ENCODE data around the gene NRG3. TPM values are rescaled to one million over a fixed set of nuclear protein-coding genes. Genes with fewer than 3 reads are reported as not detected.

The NRG3 gene
- total and polyA plus RNA-seq, 2 donors (not counting 1 experiment from before 2014, with no cell fraction given), result 0.06 TPM; not detected in 1

DNA sequence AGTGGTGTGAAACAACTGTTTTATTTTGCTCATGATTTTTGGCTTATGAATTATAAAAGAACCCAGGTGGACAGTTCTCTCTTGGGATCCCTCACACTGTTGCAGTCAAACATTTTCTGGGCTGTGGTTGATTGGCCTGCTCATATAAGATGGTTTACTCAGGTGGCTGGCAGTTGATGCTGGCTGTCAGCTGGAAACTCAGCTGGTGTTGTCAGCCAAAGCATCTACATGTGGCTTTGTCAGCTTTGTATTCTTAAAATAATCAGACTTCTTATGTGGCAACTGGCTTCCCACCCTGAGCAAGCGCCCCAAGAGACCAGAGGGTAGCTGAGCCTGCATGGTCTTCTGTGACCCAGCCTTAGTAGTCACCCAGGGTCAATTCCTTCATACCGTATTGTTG lies 534.7 kb downstream of the NRG3 start:
- intact Hi-C loops (cut with micrococcal nuclease), result no loop called here
- H3K9me3 ChIP-seq (ENCODE audit: control extremely low read depth in 1 of 3, control insufficient read depth in 2 of 3, insufficient read depth in 1 of 3, low read length in 2 of 3), result no peaks in the 10 kb centered on the region
- no peak overlapping the region for H2AFZ ChIP-seq (ENCODE audit: insufficient read depth, low read depth, low read length, poor library complexity, severe bottlenecking)
- CTCF ChIA-PET, result no interaction called here
- no peaks in the 10 kb centered on the region for H3K79me2 ChIP-seq (ENCODE audit: control insufficient read depth, insufficient read depth, low read length)
- Mint-ChIP-seq H3K4me3 (no peak overlapping the region), H3K27me3 (no peaks in the 10 kb centered on the region), H3K4me1 (no peaks in the 10 kb centered on the region), H3K27ac (no peak overlapping the region), H3K9me3 (ENCODE audit: insufficient read depth) (peaks cover 5% of the 10 kb centered on the region)
- no peak overlapping the region for H3K9ac ChIP-seq (ENCODE audit: low read length)
- 25% methylated on average over 1 of the region's 2 CpGs for WGBS (ENCODE audit: insufficient coverage)
- no peak overlapping the region for H3K4me3 ChIP-seq (ENCODE audit: control extremely low read depth in 1 of 5, extremely low read depth in 1 of 5, insufficient read depth in 1 of 5, low read depth in 2 of 5, low read length in 4 of 5)
- TF ChIP-seq CTCF (IDR thresholded peaks at IDR 0.05) (no peak), EZH2 (IDR thresholded peaks at IDR 0.05; ENCODE audit: borderline replicate concordance, insufficient read depth, low read depth, low read length, poor library complexity, severe bottlenecking) (no peak)
- no peaks in the 10 kb centered on the region for H4K20me1 ChIP-seq (ENCODE audit: control insufficient read depth, insufficient read depth, low read length, poor library complexity, severe bottlenecking)
- no peaks in the 10 kb centered on the region for H3K36me3 ChIP-seq (replicated peaks in 1 of 2; ENCODE audit: control extremely low read depth in 1 of 2, control insufficient read depth in 1 of 2, extremely low read depth in 1 of 2, insufficient read depth in 2 of 2, low read length in 1 of 2)
- H3K27ac ChIP-seq (ENCODE audit: low read length in 2 of 2), result no peak overlapping the region
- H3K4me1 ChIP-seq (ENCODE audit: control insufficient read depth in 2 of 2, insufficient read depth in 2 of 2, low read length in 2 of 2), result no peaks in the 10 kb centered on the region
- no peak for ATAC-seq (ENCODE audit: low read depth)
- no peak overlapping the region for H3K4me2 ChIP-seq (replicated peaks; ENCODE audit: low read depth, low read length, poor library complexity, severe bottlenecking)
- DNase-seq, result no peak
- POLR2A ChIA-PET, result no interaction called here
- H3K27me3 ChIP-seq (replicated peaks in 1 of 4; ENCODE audit: control extremely low read depth in 1 of 4, control insufficient read depth in 3 of 4, insufficient read depth in 4 of 4, low read length in 3 of 4), result no peaks in the 10 kb centered on the region

DNA sequence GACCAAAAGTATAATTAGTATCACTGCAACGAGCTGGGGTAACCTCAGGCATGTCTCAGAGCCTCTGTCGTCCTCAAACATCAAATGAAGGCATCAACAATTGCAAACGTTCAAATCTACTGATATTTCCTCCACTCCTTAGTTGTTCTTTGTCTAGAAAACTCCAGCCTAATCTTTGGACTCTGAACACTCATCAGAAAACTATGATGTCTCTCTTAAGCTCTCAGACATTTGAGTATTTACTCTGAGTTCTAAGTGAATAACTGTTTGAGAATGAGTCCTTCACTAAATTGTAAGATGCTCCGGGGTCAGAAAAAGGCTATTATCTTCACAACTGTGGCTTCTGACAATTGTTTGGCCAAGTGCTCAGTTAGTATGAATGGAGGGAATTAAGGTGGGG lies 536.4 kb downstream of the NRG3 start:
- no peak overlapping the region for H3K4me2 ChIP-seq (replicated peaks; ENCODE audit: low read depth, low read length, poor library complexity, severe bottlenecking)
- no peaks in the 10 kb centered on the region for H3K9me3 ChIP-seq (ENCODE audit: control extremely low read depth in 1 of 3, control insufficient read depth in 2 of 3, insufficient read depth in 1 of 3, low read length in 2 of 3)
- no peaks in the 10 kb centered on the region for H3K36me3 ChIP-seq (replicated peaks in 1 of 2; ENCODE audit: control extremely low read depth in 1 of 2, control insufficient read depth in 1 of 2, extremely low read depth in 1 of 2, insufficient read depth in 2 of 2, low read length in 1 of 2)
- no peak for DNase-seq
- no peak overlapping the region for H3K9ac ChIP-seq (ENCODE audit: low read length)
- Mint-ChIP-seq H3K4me3 (no peak overlapping the region), H3K27ac (no peak overlapping the region), H3K27me3 (no peaks in the 10 kb centered on the region), H3K9me3 (ENCODE audit: insufficient read depth) (peaks cover 4% of the 10 kb centered on the region), H3K4me1 (no peaks in the 10 kb centered on the region)
- ChIA-PET POLR2A (no interaction called here), CTCF (no interaction called here)
- H3K27ac ChIP-seq (ENCODE audit: low read length in 2 of 2), result no peak overlapping the region
- TF ChIP-seq CTCF (IDR thresholded peaks at IDR 0.05) (no peak), EZH2 (IDR thresholded peaks at IDR 0.05; ENCODE audit: borderline replicate concordance, insufficient read depth, low read depth, low read length, poor library complexity, severe bottlenecking) (no peak)
- intact Hi-C loops (cut with micrococcal nuclease), result no loop called here
- no peak for ATAC-seq (ENCODE audit: low read depth)
- H3K4me1 ChIP-seq (ENCODE audit: control insufficient read depth in 2 of 2, insufficient read depth in 2 of 2, low read length in 2 of 2), result no peaks in the 10 kb centered on the region
- H3K79me2 ChIP-seq (ENCODE audit: control insufficient read depth, insufficient read depth, low read length), result no peaks in the 10 kb centered on the region
- H2AFZ ChIP-seq (ENCODE audit: insufficient read depth, low read depth, low read length, poor library complexity, severe bottlenecking), result no peak overlapping the region
- WGBS (ENCODE audit: insufficient coverage), result 83% methylated on average over 1 of the region's 4 CpGs
- no peaks in the 10 kb centered on the region for H3K27me3 ChIP-seq (replicated peaks in 1 of 4; ENCODE audit: control extremely low read depth in 1 of 4, control insufficient read depth in 3 of 4, insufficient read depth in 4 of 4, low read length in 3 of 4)
- no peak overlapping the region for H3K4me3 ChIP-seq (ENCODE audit: control extremely low read depth in 1 of 5, extremely low read depth in 1 of 5, insufficient read depth in 1 of 5, low read depth in 2 of 5, low read length in 4 of 5)
- H4K20me1 ChIP-seq (ENCODE audit: control insufficient read depth, insufficient read depth, low read length, poor library complexity, severe bottlenecking), result no peaks in the 10 kb centered on the region
